K562 (cell line): ENCODE results near the gene LRRC37B.
"Not testable (repeated sequence)": the region's sequence is repeated elsewhere in the genome, so short reads cannot be mapped to it uniquely, and the experiment has no call there.

Experiments
- CEBPB ChIP-seq: fragments of 450-650 bp; IDR thresholded peaks from 2 replicates; pipeline ENCODE4 v1.6.1; 2016; ENCODE audit warnings: missing genetic modification characterization, missing compliant biosample characterization
- HNRNPUL1 ChIP-seq: fragments of 200-400 bp; formaldehyde crosslinking; IDR thresholded peaks from 2 replicates; pipeline ENCODE4 v1.6.1; 2017; ENCODE audit warnings: low read length
- NR4A1 ChIP-seq, 2 experiments: fragments of 250-450 bp in 1 of 2; fragments of 450-650 bp in 1 of 2; sonication (Bioruptor Pico) in 1 of 2; IDR thresholded peaks; 2 replicates each; pipeline versions ENCODE4 v1.4.0 to v1.6.1; 2016 to 2020; ENCODE audit warnings: mild to moderate bottlenecking in 2 of 2, missing compliant biosample characterization in 1 of 2, missing genetic modification characterization in 1 of 2, moderate library complexity in 1 of 2
- SAFB2 ChIP-seq: fragments of 200-400 bp; formaldehyde crosslinking; IDR thresholded peaks from 2 replicates; pipeline ENCODE4 v1.6.1; 2018; ENCODE audit warnings: borderline replicate concordance, low read length, low read depth, moderate library complexity; ENCODE audit not compliant: severe bottlenecking
- TFAP4 ChIP-seq: sonication (generic); formaldehyde crosslinking; IDR thresholded peaks from 2 replicates; pipeline ENCODE4 v1.8.0; 2022; ENCODE audit warnings: missing genetic modification reagents, mild to moderate bottlenecking, moderate library complexity, borderline replicate concordance
- YBX1 ChIP-seq: fragments of 450-650 bp; IDR thresholded peaks from 2 replicates; pipeline ENCODE4 v1.7.1; 2016; ENCODE audit warnings: mild to moderate bottlenecking

- TF ChIP-seq CEBPB (tag); NR4A1 (CRISPR knock-in tag; IDR thresholded peaks at IDR 0.05); NR4A1 (tag; IDR thresholded peaks at IDR 0.05); YBX1; TFAP4; HNRNPUL1; SAFB2: not testable (repeated sequence)
Observed at GRCh38 chr17:32066123-32066680, 59.0 kb downstream of the LRRC37B start.
